GM23248 (cell line): ENCODE measurements around the gene SPG7. TPM values are rescaled to one million over a fixed set of nuclear protein-coding genes. Genes with fewer than 3 reads are reported as not detected.
"Not testable (repeated sequence)": the region's sequence is repeated elsewhere in the genome, so short reads cannot be mapped to it uniquely, and the experiment has no call there.

Experiments
- DNase-seq: peaks from one replicate; pipeline ENCODE4 v3.0.0-alpha.2; 2015
- H2AFZ ChIP-seq: fragments of 200-600 bp; sonication (generic); 2 replicates; pipeline ENCODE4 v1.6.1; 2016; ENCODE audit warnings: antibody characterized with exemption
- H3F3A ChIP-seq: fragments of 200-600 bp; sonication (generic); 2 replicates; pipeline ENCODE4 v1.6.1; 2016; ENCODE audit warnings: mild to moderate bottlenecking, antibody characterized with exemption, mixed run types; ENCODE audit not compliant: insufficient read depth
- H3K27ac ChIP-seq: fragments of 200-600 bp; sonication (generic); 2 replicates; pipeline ENCODE4 v1.5.1; 2016; ENCODE audit warnings: mild to moderate bottlenecking
- H3K27me3 ChIP-seq: fragments of 200-600 bp; sonication (generic); replicated peaks from 2 replicates; pipeline ENCODE4 v1.6.1; 2016; ENCODE audit warnings: mild to moderate bottlenecking; ENCODE audit not compliant: insufficient read depth
- H3K36me3 ChIP-seq: fragments of 200-600 bp; sonication (generic); 2 replicates; pipeline ENCODE4 v1.6.1; 2016; ENCODE audit warnings: low read depth, mild to moderate bottlenecking
- H3K4me1 ChIP-seq: fragments of 200-600 bp; sonication (generic); 2 replicates; pipeline ENCODE4 v1.6.1; 2016; ENCODE audit warnings: mild to moderate bottlenecking; ENCODE audit not compliant: insufficient read depth
- H3K4me2 ChIP-seq: fragments of 200-600 bp; sonication (generic); one replicate; pipeline ENCODE4 v1.6.1; 2016; ENCODE audit warnings: mild to moderate bottlenecking; ENCODE audit not compliant: unreplicated experiment
- H3K4me3 ChIP-seq: fragments of 200-600 bp; sonication (generic); 2 replicates; pipeline ENCODE4 v1.5.1; 2016; ENCODE audit warnings: mild to moderate bottlenecking
- H3K79me2 ChIP-seq: fragments of 200-600 bp; sonication (generic); 2 replicates; pipeline ENCODE4 v1.6.1; 2016; ENCODE audit warnings: mild to moderate bottlenecking; ENCODE audit not compliant: insufficient read depth
- H3K9ac ChIP-seq: fragments of 200-600 bp; sonication (generic); 2 replicates; pipeline ENCODE4 v1.6.1; 2016; ENCODE audit warnings: mild to moderate bottlenecking
- H3K9me2 ChIP-seq: fragments of 200-600 bp; sonication (generic); 2 replicates; pipeline ENCODE4 v1.6.1; 2016; ENCODE audit warnings: mixed run types, mild to moderate bottlenecking, moderate library complexity; ENCODE audit not compliant: insufficient read depth
- H3K9me3 ChIP-seq: fragments of 200-600 bp; sonication (generic); one replicate; pipeline ENCODE4 v1.6.1; 2017; ENCODE audit warnings: low read depth
- H4K20me1 ChIP-seq: fragments of 200-600 bp; sonication (generic); 2 replicates; pipeline ENCODE4 v1.6.0; 2016; ENCODE audit not compliant: insufficient read depth
- EZH2 ChIP-seq: fragments of 200-600 bp; sonication (generic); IDR thresholded peaks from 2 replicates; pipeline ENCODE4 v1.6.1; 2018; ENCODE audit warnings: antibody characterized with exemption, mild to moderate bottlenecking; ENCODE audit not compliant: insufficient read depth, poor library complexity, severe bottlenecking
- EZH2phosphoT487 ChIP-seq: fragments of 200-600 bp; sonication (generic); IDR thresholded peaks from 2 replicates; pipeline ENCODE4 v1.6.1; 2018; ENCODE audit warnings: antibody characterized with exemption, moderate library complexity, mild to moderate bottlenecking, low read depth; ENCODE audit not compliant: insufficient read depth
- WGBS, 2 experiments: methylation state at CpG; one replicate each; pipeline ENCODE4 v1.1.6; 2015 to 2017; ENCODE audit warnings: low lambda C conversion rate in 2 of 2, low coverage in 1 of 2; ENCODE audit errors: missing lambda C conversion rate in 2 of 2; 5-methylcytosine and 5-hydroxymethylcytosine counted together
- in situ Hi-C: fragments of 300-500 bp; cut with MboI; formaldehyde crosslinking; loops from 2 replicates; pipeline ENCODE4 v1.15.0; 2020
- polyA plus RNA-seq: library from polyadenylated mRNA; unstranded; fragments of >200 nt; fragmentation: Nextera tagmentation; extraction: Ambion mirVana; gene quantifications from 2 replicates; pipeline ENCODE4 v1.2.1, GENCODE V29; 2016
- total RNA-seq: library from RNA; depleted of rRNA; stranded (reverse); fragments of >200 nt; shearing (Covaris generic); gene quantifications from 2 replicates; pipeline ENCODE4 v1.2.3, GENCODE V29; 2014; rRNA removed

SPG7 gene
- 155 and 215 TPM in 2 replicates for total RNA-seq
- 47.5 and 53.9 TPM in 2 replicates for polyA plus RNA-seq

DNA sequence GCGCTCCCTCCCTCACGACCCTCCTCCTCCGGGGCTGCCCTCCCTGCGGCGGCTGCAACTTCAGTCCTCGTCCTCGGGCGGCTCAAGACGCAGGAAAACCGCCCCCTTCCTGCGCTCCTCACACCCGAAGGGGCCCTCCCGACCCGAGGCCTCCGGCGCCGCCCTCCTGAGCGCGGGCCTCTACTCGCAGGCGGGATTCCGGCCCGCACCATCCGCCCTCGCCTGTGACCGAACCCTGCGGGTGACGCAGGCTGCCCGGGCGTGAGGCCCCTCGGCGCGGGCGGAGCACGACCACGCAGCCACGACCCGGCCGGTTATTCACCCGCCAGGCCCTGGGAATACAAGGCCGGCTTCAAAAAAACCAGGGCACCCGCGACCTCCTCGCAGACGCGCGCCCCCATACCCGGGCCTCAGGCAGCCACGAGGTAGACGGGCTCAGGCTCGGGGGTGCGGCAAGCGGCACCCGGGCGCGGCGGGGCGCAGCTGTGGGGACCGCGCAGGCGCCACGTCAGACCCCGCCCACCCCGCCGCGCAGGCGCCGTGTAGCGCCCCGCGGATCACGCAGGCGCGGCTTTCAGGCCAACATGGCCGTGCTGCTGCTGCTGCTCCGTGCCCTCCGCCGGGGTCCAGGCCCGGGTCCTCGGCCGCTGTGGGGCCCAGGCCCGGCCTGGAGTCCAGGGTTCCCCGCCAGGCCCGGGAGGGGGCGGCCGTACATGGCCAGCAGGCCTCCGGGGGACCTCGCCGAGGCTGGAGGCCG, at the start of gene SPG7:
Gene SPG7 (plus strand): TSS at position 570 of the 757 bp plus-strand sequence. CDS start 15 bp downstream, at position 585.
- Histone ChIP-seq H3K36me3 (peaks cover 23% of the 10 kb centered on the region), H3K4me1 (peaks cover 24% of the 10 kb centered on the region), H3K79me2 (peaks cover 59% of the 10 kb centered on the region), H4K20me1 (no peaks in the 10 kb centered on the region), H2AFZ (peak within 1 kb of the TSS; percentile 71), H3K9me2 (no peaks in the 10 kb centered on the region), H3K27ac (peak within 1 kb of the TSS; percentile 87), H3K4me3 (peak within 1 kb of the TSS; percentile 86), H3K27me3 (no peaks in the 10 kb centered on the region), H3K9me3 (no peaks in the 10 kb centered on the region), H3F3A (peaks cover 31% of the 10 kb centered on the region; the same call in 1 of the 2 replicates), H3K4me2 (peak within 1 kb of the TSS; percentile 79), H3K9ac (peak within 1 kb of the TSS; percentile 89)
- 0 to 1% methylated on average over 49 to 55 of the region's 90 CpGs for WGBS, 2 experiments
- TF ChIP-seq EZH2phosphoT487 (no peak), EZH2 (no peak)
- in situ Hi-C loops: loop anchor here (10.0 kb wide), 1 partner anchor 163 kb away; no protein-coding TSS in a partner anchor
- DNase-seq: peak; percentile 95

DNA sequence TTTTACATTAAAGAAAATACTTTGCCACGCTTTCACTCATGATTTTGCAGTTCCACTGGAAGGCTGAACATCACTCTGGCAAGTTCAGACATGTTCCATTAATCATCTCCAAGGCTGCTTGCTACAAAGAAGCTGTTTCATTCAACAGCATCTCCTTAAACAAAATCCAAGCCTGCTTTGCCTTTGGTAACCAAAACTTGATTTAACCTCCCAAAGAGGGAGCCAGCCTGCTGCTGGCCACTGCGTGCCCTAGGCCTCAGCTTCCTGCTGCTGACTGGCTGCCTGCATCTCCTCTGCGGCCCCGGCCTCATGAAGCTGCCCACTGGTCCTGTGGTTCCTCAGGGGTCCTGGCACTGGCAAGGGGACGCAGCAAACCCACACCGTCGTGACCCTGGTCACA, 49.7 kb upstream of the SPG7 start:
- Histone ChIP-seq H3K27me3 (no peaks in the 10 kb centered on the region), H3K9ac (no peak overlapping the region), H3K79me2 (peaks cover 99% of the 10 kb centered on the region), H3K4me1 (peaks cover 10% of the 10 kb centered on the region; the same call in 1 of the 2 replicates), H3K9me3 (no peaks in the 10 kb centered on the region), H3K9me2 (no peaks in the 10 kb centered on the region), H3K27ac (peak overlapping the region; percentile 3; the same call in 1 of the 2 replicates), H3K4me2 (peak overlapping the region; percentile 0), H3F3A (peaks cover 10% of the 10 kb centered on the region; the same call in 1 of the 2 replicates), H3K36me3 (no peaks in the 10 kb centered on the region), H4K20me1 (peaks cover 13% of the 10 kb centered on the region; the same call in 1 of the 2 replicates), H3K4me3 (no peak overlapping the region), H2AFZ (no peak overlapping the region)
- WGBS, 2 experiments: 64 to 75% methylated on average over 7 of the region's 7 CpGs
- DNase-seq: peak; percentile 30
- TF ChIP-seq EZH2phosphoT487: no peak
- TF ChIP-seq EZH2: no peak
- in situ Hi-C loops: no loop called here

DNA sequence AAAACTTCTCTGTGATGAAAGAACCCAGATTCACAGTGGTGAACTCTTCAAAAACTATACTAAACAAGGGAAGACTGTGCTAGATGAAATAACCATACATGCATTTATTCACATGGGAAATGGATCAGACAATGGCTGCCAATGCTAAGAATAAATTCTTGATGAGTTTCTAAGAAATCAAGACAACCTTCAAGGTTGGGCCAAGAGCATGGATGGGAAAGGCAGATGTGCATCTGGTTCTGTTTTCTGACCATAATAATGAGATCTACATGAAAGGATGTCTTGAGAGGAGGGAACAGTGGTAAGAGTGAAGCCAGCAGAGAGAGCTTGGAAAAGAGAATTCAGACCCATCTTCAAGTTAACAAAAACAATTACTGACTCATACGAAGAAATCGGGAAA, 49.2 kb upstream of the SPG7 start:
- Histone ChIP-seq H3F3A (peaks cover 10% of the 10 kb centered on the region; the same call in 1 of the 2 replicates), H3K27me3 (no peaks in the 10 kb centered on the region), H2AFZ (no peak overlapping the region), H3K36me3 (no peaks in the 10 kb centered on the region), H3K4me3 (no peak overlapping the region), H3K4me1 (0 out of 2 replicates have a peak, but pooled peaks cover 8% of the 10 kb centered on the region), H3K9ac (no peak overlapping the region), H3K27ac (peak overlapping the region; percentile 3; the same call in 1 of the 2 replicates), H3K79me2 (peaks cover 99% of the 10 kb centered on the region), H3K9me2 (no peaks in the 10 kb centered on the region), H3K4me2 (peak overlapping the region; percentile 0), H3K9me3 (no peaks in the 10 kb centered on the region), H4K20me1 (peaks cover 13% of the 10 kb centered on the region; the same call in 1 of the 2 replicates)
- in situ Hi-C loops: no loop called here
- DNase-seq: no peak
- no peak for TF ChIP-seq EZH2
- TF ChIP-seq EZH2phosphoT487: no peak
- 8 to 17% methylated on average over 2 of the region's 2 CpGs for WGBS, 2 experiments

DNA sequence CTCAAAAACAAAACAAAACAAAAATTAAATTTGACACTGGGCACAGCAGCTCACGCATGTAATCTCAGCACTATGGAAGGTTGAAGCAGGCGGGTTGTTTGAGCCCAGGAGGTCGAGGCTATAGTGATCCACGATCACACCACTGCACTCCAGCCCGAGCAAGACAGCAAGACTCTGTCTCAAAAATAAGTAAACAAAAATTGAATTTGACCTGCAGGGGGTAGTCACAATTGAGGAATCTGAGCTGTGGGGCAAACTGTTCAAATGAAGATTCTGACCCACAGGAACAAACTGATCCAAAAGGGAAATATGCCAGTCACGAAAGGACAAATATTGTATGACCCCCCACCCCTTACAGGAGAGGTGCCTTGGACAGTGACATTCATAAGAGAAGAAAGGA, 47.6 kb upstream of the SPG7 start:
- 97 to 98% methylated on average over 6 of the region's 6 CpGs for WGBS, 2 experiments
- DNase-seq: no peak
- Histone ChIP-seq H3K27me3 (no peaks in the 10 kb centered on the region), H3K36me3 (no peaks in the 10 kb centered on the region), H3K79me2 (peaks cover 99% of the 10 kb centered on the region), H3K9me3 (no peaks in the 10 kb centered on the region), H3K27ac (no peak overlapping the region), H3K9me2 (no peaks in the 10 kb centered on the region), H3K4me3 (no peak overlapping the region), H3K4me2 (no peak overlapping the region), H2AFZ (no peak overlapping the region), H3K4me1 (0 out of 2 replicates have a peak, but pooled peaks cover 4% of the 10 kb centered on the region), H4K20me1 (peaks cover 19% of the 10 kb centered on the region; the same call in 1 of the 2 replicates), H3F3A (peaks cover 12% of the 10 kb centered on the region; the same call in 1 of the 2 replicates), H3K9ac (no peak overlapping the region)
- in situ Hi-C loops: no loop called here
- TF ChIP-seq EZH2: no peak
- TF ChIP-seq EZH2phosphoT487: no peak

DNA sequence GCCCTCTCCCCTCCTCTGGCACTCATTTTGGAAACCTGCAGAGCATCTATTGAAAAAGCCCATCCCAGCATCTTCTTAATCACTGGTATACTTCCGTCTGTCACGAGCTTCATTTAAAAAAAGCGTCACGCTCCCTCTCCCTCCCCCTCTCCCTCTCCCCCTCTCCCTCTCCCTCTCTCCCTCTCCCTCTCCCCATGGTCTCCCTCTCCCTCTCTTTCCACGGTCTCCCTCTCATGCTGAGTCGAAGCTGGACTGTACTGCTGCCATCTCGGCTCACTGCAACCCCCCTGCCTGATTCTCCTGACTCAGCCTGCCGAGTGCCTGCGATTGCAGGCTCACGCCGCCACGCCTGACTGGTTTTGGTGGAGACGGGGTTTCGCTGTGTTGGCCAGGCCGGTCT, 46.3 kb upstream of the SPG7 start:
- peaks cover 15% of the 10 kb centered on the region for H3F3A ChIP-seq
- H3K9ac ChIP-seq, H3K9me2 ChIP-seq, H3K4me2 ChIP-seq, H3K27me3 ChIP-seq, H3K4me3 ChIP-seq, H3K9me3 ChIP-seq, DNase-seq, H3K36me3 ChIP-seq, H3K27ac ChIP-seq, H2AFZ ChIP-seq, in situ Hi-C loops, H3K4me1 ChIP-seq: not testable (repeated sequence)
- peaks cover 99% of the 10 kb centered on the region for H3K79me2 ChIP-seq
- 86 to 90% methylated on average over 7 to 14 of the region's 15 CpGs for WGBS, 2 experiments
- peaks cover 30% of the 10 kb centered on the region for H4K20me1 ChIP-seq

DNA sequence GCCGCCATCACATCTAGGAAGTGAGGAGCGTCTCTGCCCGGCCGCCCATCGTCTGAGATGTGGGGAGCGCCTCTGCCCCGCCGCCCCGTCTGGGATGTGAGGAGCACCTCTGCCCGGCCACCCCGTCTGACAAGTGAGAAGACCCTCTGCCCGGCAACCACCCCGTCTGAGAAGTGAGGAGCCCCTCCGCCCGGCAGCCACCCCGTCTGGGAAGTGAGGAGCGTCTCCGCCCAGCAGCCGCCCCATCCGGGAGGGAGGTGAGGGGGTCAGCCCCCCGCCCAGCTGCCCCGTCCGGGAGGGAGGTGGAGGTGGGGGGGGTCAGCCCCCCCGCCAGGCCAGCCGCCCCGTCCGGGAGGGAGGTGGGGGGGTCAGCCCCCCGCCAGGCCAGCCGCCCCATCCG, 45.6 kb upstream of the SPG7 start:
- H3K9me3 ChIP-seq, H3K4me3 ChIP-seq, H3K27me3 ChIP-seq, H3K4me1 ChIP-seq, H3K4me2 ChIP-seq, H3K9ac ChIP-seq, H3K27ac ChIP-seq, in situ Hi-C loops, H3K36me3 ChIP-seq, DNase-seq, H3K9me2 ChIP-seq, H2AFZ ChIP-seq: not testable (repeated sequence)
- Histone ChIP-seq H3K79me2 (peaks cover 99% of the 10 kb centered on the region), H3F3A (peaks cover 17% of the 10 kb centered on the region), H4K20me1 (peaks cover 35% of the 10 kb centered on the region)
- 83% methylated on average over 30 of the region's 30 CpGs; no CpG with 5 or more reads in 1 of the 2 experiments for WGBS, 2 experiments
